Measurements from ENCODE around the gene CLTCL1. TPM values are rescaled to one million over a fixed set of nuclear protein-coding genes. Genes with fewer than 3 reads are reported as not detected.
"Not testable (repeated sequence)": the region's sequence is repeated elsewhere in the genome, so short reads cannot be mapped to it uniquely, and the experiment has no call there.

The CLTCL1 gene
- polyA plus RNA-seq, 1 donor, result 6.9 TPM

DNA sequence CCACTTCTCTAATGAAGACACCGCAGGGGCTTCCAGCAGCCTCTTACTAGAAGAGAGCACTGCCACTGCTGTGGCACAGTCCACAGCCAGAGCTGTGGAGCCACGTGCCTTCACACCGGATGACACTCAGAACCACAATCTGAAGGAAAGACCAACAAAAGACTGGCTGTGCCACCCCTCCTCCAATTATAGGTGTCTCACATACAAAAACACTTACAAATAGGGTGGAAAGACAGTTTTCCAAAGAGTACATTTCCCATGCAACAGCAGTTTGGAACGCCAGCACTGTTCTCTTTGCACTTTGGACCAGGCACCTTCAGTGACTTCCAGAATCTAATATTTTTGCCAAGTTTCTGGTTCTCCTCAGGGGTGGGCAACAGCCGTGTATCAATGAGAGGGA is 74.9 kb downstream of the CLTCL1 start:
- DNase-seq, result no peak

DNA sequence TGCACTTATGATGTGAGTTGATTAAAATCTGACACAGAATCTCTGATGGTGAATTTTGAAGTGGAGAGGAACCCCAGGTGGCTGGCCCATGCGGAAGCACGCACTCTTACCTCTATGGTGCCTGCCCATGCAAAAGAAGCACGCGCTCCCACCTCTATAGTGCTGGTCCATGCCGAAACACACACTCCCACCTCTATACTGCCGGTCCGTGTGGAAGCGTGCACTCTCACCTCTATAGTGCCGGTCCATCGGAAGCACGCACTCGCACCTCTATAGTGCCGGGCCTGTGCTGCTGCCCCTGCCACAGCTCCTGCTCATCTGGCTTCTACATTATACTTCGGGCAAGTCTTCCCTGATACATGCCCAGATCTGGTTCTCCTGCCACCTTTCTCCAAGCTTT is 76.2 kb downstream of the CLTCL1 start:
- no peak for DNase-seq

DNA sequence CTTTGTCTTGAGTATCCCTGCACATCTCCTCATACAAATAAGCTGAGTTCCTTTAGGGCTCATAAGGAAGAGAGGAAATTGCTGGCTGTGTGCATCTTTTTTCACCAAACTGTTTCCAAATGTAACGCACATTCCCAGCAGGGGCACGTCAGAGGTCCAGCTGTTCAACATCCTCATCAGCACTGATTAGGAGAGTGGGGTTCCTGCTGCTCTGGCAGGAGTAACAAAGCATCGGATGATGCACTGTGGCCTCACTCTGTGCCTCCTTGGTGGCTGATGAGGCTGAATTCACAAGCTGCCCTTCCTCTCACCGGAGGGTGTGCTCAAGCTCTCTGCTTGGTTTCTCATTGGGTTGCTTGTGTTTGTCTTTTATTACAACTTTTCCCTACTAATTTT is 77.4 kb downstream of the CLTCL1 start:
- no peak for DNase-seq

DNA sequence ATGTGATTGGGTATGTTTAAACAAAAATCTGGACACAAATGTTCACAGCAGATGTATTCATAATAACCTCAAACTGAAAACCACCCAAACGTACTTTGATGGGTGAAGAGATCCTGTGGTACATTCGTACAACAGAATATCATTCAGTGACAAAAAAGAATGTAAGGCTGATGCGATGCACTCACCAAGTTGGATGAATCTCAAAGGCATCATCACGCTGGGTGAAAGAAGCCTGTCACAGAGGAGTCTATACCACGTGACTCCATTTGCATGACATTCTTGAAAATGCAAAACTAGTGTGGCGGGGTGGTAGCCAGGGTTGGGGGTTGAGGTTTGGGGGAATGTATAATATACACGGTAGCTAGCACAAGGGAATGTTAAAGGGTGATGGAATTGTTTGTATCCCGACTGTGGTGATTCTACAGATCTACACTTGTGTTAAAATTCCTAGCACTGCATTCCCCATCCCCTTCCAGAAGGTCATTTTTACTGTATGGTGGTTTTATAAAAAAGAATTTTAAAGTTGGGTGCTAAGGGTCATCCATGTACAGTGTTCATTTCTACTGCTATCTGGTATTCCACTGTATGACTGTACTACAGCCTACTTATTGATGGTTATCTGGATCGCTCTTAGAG is 78.0 kb downstream of the CLTCL1 start:
- DNase-seq, result no peak

DNA sequence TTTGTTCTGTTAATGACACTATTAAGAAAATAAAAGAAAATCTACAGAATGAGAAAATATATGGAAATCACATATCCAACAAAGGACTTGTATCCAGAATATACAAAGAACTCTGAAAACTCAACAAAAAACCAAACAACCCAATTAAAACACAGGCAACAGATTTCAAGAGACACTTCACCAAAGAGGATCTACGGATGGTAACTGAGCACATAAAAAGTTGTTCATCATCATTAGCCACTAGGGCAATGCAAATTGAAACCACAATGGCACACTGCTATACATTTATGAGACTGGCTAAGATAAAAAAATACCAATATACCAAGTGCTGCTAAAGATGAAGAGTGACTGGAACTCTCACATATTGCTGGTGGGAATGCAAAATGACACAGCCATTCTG is 78.5 kb downstream of the CLTCL1 start:
- no peak for DNase-seq

DNA sequence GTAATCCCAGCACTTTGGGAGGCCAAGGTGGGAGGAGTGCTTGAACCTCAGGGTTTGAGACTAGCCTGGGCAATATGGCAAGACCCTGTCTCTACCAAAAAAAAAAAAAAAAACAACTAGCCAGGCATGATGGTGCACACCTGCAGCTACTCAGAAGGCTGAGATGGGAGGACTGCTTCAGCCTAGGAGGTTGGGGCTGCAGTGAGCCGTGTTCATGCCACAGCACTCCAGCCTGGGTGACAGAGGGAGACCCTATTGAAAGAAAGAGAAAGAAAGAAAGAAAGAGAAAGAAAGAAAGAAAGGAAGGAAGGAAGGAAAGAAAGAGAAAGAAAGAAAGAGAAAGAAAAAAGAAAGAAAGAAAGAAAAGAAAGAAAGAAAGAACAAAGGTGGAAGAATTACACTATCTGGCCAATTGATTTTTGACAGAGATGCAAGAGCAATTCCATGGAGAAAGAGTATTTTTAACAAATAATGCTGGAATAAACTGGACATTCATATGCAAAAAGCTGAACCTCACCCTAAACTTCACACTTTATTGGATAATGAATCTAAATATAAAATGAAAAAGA is 79.1 kb downstream of the CLTCL1 start:
- no peak for DNase-seq

DNA sequence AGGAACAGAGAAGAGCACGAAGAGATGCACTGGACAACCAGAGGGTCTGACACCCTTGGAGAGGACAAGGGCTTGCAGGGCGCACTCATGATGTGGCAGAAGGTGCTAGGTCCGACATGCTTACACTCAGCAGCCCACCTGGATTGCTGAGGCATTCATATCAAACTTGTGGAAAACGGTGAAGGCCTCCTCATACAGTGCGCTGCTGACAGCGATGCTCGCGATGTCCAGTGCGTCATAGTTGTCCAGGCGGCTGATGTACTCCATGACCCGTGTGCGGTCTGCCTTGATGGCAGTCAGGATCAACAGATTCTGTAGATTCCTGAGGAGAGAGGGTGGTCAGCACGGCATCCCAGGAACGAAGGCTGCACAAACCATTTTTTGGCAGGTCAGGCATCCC is 81.3 kb downstream of the CLTCL1 start:
- DNase-seq, result no peak

DNA sequence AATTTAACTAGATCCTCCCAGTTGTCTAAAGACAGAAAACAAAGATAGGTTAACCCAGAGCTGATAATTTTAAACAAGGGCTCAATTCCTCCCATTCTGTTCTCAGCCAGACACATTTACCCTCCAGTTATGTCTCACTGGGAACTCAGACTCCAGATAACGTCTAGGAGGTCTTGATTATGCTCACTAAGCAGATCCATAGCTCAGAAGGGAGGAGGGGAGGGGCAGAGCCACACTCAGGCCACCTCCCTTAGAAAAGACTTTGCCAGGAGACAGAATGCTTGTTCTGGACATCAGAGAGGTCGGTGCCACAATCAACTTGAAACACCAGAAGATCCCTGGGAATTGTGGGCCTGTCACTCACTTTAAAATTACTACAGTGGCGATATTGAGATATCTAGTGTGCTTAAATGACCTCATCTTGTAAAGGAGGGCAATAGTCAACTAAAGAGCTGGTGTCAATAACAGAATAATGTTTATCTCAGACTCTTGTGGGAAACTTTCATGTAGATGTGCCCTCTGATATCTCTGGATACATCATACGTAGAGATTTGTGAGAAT is 83.2 kb downstream of the CLTCL1 start:
- no peak for DNase-seq

DNA sequence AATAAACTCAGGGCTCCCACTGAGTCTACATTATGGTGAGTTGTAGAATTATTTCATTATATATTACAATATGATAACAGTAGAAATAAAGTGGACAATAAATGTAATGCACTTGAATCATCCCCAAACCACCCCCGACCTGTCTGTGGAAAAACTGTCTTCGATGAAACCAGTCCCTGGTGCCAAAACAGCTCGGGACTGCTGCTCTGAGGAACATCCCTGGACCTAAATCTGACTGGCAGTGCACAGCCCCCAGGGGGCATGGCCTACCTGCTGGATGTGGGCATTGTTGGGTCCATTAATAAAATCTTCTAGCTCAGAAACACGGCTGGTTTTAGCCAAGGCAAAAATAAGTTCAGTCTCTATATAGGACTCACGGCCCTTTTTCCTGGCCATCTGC is 83.6 kb downstream of the CLTCL1 start:
- DNase-seq, result no peak

DNA sequence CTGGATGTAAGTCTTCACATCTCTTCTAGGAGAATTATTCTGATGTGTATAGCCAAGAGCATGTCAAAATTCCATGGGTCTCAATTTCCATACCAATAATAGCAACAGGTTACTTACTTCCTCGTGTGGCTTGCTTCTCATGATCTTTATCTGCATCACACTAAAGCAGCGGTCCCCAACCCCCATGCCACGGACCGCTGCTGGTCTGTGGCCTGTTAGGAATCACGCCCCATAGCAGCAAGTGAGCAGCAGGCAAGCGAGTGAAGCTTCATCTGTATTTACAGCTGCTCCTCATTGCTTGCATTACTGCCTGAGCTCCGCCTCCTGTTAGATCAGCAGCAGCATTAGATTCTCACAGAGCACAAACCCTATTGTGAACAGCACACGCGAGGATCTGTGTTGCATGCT is 84.1 kb downstream of the CLTCL1 start:
- DNase-seq, result no peak

DNA sequence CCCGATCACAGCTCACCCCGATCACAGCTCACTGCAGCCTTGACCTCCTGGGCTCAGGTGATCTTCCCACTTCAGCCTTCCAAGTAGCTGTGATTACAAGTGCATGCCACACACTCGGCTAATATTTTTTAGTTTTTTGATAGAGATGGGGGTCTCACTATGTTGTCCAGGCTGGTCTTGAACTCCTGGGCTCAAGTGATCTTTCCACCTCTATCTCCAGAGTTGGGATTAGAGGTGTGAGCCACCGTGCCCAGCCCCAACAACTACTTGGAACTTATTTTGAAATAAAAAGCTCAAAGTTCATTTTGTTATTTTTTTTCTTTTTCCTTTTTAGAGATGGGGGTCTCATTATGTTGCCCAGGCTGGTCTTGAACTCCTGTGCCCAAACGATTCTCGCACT is 85.2 kb downstream of the CLTCL1 start:
- no peak for DNase-seq

DNA sequence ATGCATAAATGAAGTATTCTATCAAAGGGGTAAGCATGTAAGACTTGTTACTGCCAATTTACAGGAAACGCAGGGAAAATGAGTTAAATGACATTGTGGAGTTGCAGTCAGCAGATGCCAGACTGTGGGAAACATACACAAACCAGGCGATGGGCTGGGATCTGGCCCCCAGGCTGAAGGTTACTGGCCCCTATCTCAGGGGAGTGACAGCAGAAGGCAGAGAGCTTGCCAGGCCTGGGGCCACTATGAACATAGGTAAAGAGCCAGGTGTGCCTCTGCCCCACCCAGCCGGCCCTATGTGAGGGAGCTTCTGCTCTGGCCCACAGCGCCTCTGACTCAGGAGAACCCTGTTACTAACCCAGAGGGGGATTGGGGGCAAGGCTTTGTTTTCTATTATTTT is 86.9 kb downstream of the CLTCL1 start:
- no peak for DNase-seq

DNA sequence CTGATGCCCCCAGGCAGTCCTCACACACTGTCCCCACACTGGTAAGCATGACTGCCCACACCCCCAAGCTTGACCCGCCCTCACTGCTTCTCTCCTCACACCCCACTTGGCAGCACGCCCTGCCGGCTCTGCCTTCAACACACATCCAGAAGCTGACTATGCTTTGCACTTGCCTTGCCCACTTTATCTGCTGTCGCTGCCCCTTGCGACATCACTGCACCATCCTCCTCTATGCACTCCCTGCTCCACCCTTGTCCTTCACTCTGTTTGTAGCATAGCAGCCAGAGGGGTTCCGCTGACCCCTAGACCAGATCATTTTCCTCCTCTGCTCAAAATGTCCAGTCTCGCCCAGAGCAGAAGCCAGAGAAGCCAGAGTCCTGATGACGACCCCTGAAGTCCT is 87.7 kb downstream of the CLTCL1 start:
- DNase-seq, result no peak

DNA sequence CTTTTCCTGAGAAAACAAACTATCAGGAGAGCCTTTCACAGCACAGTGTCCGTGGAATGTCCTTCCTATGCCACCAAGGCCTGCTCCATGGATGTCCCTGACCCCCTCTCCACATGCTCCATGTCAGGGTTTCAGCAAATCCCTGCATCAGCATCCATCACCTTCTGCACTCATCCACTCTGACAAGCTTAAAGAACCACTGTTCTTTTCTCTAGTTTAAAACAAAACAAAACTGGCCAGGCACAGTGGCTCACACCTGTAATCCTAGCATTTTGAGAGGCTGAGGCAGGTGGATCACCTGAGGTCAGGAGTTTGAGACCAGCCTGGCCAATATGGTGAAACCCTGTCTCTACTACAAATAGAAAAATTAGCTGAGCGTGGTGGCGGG is 88.7 kb downstream of the CLTCL1 start:
- not testable (repeated sequence) for DNase-seq

DNA sequence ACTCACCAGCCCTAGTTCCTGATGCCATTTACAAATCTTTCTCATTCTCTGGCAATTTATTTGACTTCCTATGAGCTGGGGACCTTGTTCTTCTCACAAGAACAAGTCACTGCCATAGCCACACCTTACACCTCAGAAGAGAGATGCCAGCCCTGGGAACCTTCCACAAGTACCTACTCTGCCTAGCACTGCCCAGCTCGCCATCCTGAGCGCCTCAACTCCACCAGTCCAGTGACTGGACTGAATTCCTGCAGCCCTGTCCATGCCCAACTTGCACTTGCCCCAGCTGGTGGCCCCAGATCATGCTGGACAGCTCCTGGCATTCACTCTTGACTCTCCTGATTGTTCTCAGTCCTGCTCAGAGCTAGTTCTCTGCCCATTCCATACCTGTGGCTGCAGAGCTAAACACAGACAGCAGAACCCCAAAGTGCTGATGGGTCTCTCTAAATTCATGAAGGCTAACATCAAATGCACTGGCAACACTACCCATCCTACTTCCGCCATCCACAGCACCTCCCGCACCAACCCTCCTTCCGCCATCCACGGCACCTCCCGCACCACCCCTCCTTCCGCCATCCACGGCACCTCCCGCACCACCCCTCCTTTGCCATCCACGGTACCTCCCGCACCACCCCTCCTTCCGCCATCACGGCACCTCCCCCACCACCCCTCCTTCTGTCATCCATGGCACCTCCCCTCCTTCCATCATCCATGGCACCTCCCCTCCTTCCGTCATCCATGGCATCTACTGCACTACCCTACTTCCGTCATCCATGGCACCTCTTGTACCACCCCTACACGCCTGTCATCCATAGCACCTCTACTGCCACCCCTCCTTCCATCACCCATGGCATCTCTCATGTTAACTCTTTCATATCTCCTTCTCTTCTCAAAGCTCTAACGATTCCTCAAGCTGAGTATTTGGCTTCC is 89.4 kb downstream of the CLTCL1 start:
- no peak for DNase-seq

DNA sequence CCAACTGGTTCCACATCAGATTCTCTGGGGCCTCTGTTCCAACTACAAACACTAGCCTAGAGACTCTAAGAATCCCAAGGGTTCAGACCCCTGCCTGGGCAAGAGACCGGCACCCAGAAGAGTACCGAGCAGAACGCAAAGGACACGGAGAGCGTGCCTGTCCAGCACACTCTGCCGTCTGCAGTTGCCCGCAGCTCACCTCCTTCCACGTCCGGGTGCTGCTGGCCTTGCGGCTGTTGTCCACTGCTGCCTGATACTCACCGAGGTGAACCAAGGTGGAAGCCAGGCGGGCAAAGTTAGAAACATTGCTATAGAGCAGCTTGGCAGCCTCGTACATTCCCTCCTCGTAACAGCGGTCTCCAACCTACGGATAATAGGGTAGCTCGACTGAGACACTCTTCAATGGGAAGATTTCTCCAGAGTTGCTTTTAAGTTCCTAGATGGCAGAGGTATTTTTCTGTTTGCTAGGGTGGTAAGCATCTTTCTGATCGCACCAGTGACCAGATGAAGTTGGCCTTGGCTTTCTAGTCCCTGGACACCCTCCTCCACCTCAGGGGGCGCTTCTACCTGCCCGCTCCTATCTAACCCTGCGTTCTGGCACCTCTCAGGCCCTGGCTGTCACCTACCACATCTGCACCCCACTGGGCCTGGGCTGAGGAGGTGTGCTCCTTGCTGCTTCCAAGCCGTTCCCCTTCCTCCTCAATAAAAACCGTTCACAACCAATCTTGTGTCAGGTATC is 90.2 kb downstream of the CLTCL1 start:
- DNase-seq, result no peak

DNA sequence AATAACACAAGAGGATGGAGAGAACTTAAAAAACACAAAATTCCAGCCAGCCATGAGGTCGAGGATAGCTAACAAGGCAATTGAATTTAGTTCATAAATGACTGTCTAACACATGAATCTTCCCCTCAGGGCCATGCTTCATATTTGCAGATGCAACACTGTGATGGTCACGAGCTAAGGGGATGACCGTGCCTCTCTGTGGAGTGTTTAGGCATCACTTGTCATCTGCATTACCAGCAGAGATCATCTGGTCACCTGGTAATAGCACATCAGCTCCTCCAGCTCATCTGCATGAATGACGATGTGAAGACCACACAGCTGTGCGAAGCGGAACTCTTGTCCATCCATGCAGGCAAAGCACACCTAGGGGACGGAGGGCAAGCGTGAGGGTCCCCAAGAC is 92.0 kb downstream of the CLTCL1 start:
- DNase-seq, result no peak

DNA sequence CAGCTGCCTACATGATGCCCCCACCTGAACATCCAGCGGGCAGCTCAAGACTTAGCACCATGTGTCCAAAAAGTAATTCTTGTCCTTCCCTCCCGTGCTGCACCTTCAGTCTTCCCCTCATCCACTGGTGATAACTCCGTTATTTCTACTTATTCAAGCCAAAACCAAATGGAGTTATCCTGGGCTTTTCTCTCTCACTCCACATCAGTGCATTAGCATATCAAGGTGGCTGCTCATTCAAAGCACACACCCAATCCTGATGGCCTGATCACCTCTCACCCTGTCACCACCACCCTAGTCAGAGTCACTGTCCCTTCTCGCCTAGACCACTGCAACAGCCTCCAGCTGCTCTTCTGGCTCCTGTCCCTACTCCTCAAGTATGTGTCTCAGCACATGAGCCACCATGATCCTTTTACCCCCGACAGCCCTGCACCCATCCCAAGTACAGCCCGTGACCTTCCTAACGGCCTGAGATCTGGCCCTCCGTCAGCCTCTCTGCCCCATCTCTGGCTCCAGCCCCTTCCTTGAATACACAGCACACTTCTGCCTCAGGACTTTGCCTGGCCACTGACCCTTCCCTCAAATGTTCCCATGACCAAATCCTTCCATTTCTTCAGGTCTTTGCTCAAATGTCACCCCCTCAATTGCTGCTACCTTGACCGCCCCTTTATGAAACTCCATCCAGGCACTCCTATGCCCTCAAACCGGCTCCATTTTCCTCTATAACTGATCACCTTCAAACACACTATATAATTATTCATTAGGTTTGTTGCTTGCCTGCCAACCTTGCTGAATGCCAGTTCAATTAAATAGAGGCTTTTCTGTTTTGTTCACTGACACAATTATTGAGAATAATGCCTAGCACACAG is 93.3 kb downstream of the CLTCL1 start:
- no peak for DNase-seq

DNA sequence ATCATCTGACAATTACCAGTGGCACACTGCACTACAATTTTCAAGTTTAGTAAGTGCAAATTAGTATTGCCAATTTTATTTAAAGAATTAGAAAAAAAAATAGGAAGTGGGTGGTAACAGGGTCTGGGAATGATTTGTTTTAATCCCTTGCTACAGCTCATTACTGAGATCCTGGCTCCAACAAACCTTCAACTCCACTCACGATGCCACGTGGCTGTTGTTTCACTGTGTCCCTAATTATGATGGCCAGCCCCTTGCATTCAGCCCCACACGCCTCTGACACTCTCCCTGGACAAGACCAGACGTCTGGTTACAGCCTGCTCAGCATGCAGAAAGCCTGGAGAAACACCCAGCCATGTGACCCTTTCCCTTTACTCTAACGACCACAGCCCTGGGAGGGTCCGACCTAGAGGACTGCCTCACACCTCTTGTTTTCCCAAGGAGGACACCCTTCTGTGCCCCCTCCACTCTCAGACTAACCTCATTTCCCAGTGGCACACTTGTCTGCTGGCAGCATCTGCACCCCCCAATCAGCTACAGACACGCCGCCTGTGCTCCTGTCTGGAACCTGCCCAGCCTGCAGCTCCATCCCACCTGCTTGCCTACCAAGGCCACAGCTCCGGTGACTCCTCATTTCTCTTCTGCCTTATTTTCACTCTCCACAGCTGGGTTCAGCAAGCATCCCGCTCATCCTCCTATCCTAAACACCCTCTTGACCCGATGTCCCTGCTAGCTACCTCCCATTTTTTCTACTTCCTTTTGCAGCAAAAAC is 94.5 kb downstream of the CLTCL1 start:
- DNase-seq, result no peak

All from left kidney (tissue), 2 donors.